ENCODE results near the gene LMX1B.

LMX1B gene

GRCh38 chr9:126616521-126616976, 2.8 kb downstream of the LMX1B start:
- no peak for DNase-seq (ENCODE audit: low read depth)
- H3K4me3 ChIP-seq (ENCODE audit: low read depth, low read length): no peak overlapping the region

GRCh38 chr9:126617003-126617822, 3.5 kb downstream of the LMX1B start:
- no peak for DNase-seq (ENCODE audit: low read depth)
- H3K4me3 ChIP-seq (ENCODE audit: low read depth, low read length): no peak overlapping the region

- no peak for DNase-seq (ENCODE audit: low read depth)
- no peak overlapping the region for H3K4me3 ChIP-seq (ENCODE audit: low read depth, low read length)
These were observed 4.1 kb downstream of the LMX1B start for GRCh38 chr9:126617823-126618165.

GRCh38 chr9:126618190-126618584, 4.5 kb downstream of the LMX1B start:
- DNase-seq (ENCODE audit: low read depth): no peak

GRCh38 chr9:126618585-126619360, 5.0 kb downstream of the LMX1B start:
- H3K4me3 ChIP-seq (ENCODE audit: low read depth, low read length): no peak overlapping the region

More at GRCh38 chr9:126618190-126618584, 4.5 kb downstream of the LMX1B start:
- no peak overlapping the region for H3K4me3 ChIP-seq (ENCODE audit: low read depth, low read length)

GRCh38 chr9:126619361-126620135, 5.8 kb downstream of the LMX1B start:
- DNase-seq (ENCODE audit: low read depth): no peak
- H3K4me3 ChIP-seq (ENCODE audit: low read depth, low read length): no peak overlapping the region

More at GRCh38 chr9:126618585-126619360, 5.0 kb downstream of the LMX1B start:
- DNase-seq (ENCODE audit: low read depth): no peak

- H3K4me3 ChIP-seq (ENCODE audit: low read depth, low read length): no peak overlapping the region
- DNase-seq (ENCODE audit: low read depth): no peak
These were observed 6.8 kb downstream of the LMX1B start for GRCh38 chr9:126620478-126620877.

- H3K4me3 ChIP-seq (ENCODE audit: low read depth, low read length): no peak overlapping the region
- no peak for DNase-seq (ENCODE audit: low read depth)
These were observed 7.6 kb downstream of the LMX1B start for GRCh38 chr9:126621061-126621918.

GRCh38 chr9:126621919-126622735, 8.4 kb downstream of the LMX1B start:
- no peak for DNase-seq (ENCODE audit: low read depth)
- no peak overlapping the region for H3K4me3 ChIP-seq (ENCODE audit: low read depth, low read length)

- no peak overlapping the region for H3K4me3 ChIP-seq (ENCODE audit: low read depth, low read length)
- no peak for DNase-seq (ENCODE audit: low read depth)
These were observed 9.6 kb downstream of the LMX1B start for GRCh38 chr9:126623314-126623666.

- no peak for DNase-seq (ENCODE audit: low read depth)
- H3K4me3 ChIP-seq (ENCODE audit: low read depth, low read length): no peak overlapping the region
These were observed 10.1 kb downstream of the LMX1B start for GRCh38 chr9:126623667-126624478.

- no peak for DNase-seq (ENCODE audit: low read depth)
- no peak overlapping the region for H3K4me3 ChIP-seq (ENCODE audit: low read depth, low read length)
These were observed 10.7 kb downstream of the LMX1B start for GRCh38 chr9:126624479-126624826.

- no peak overlapping the region for H3K4me3 ChIP-seq (ENCODE audit: low read depth, low read length)
- no peak for DNase-seq (ENCODE audit: low read depth)
These were observed 11.2 kb downstream of the LMX1B start for GRCh38 chr9:126624912-126625311.

GRCh38 chr9:126625329-126626126, 11.8 kb downstream of the LMX1B start:
- DNase-seq (ENCODE audit: low read depth): no peak
- H3K4me3 ChIP-seq (ENCODE audit: low read depth, low read length): no peak overlapping the region

GRCh38 chr9:126626127-126626925, 12.6 kb downstream of the LMX1B start:
- no peak overlapping the region for H3K4me3 ChIP-seq (ENCODE audit: low read depth, low read length)
- no peak for DNase-seq (ENCODE audit: low read depth)

- no peak for DNase-seq (ENCODE audit: low read depth)
These were observed 13.2 kb downstream of the LMX1B start for GRCh38 chr9:126626926-126627233.

More at GRCh38 chr9:126626926-126627233, 13.2 kb downstream of the LMX1B start:
- H3K4me3 ChIP-seq (ENCODE audit: low read depth, low read length): no peak overlapping the region
